SU-DHL-6 (cell line): ENCODE results near the gene DSCAML1.

Source experiments
- H2AFZ ChIP-seq: fragments of 200-600 bp; sonication (generic); 2 replicates; pipeline ENCODE4 v1.6.1; 2014; ENCODE audit warnings: low read depth, mild to moderate bottlenecking, moderate library complexity, mixed read lengths, antibody characterized with exemption, low read length; ENCODE audit not compliant: severe bottlenecking
- H3F3A ChIP-seq: fragments of 200-600 bp; shearing (Covaris generic); 2 replicates; pipeline ENCODE4 v1.6.0; 2016; ENCODE audit warnings: antibody characterized with exemption, mild to moderate bottlenecking; ENCODE audit not compliant: insufficient read depth
- H3K27ac ChIP-seq: fragments of 200-600 bp; sonication (generic); 2 replicates; pipeline ENCODE4 v1.5.1; 2016; ENCODE audit warnings: low read depth, mild to moderate bottlenecking, low read length, moderate library complexity, mixed read lengths
- H3K27me3 ChIP-seq: fragments of 200-600 bp; sonication (generic), shearing (Covaris generic); 2 replicates; pipeline ENCODE4 v1.6.0; 2014; ENCODE audit warnings: mild to moderate bottlenecking, low read length
- H3K36me3 ChIP-seq: fragments of 200-600 bp; sonication (generic); 2 replicates; pipeline ENCODE4 v1.6.1; 2014; ENCODE audit warnings: mild to moderate bottlenecking, low read length, mixed read lengths
- H3K4me2 ChIP-seq: fragments of 300-600, 200-600 bp; shearing (Covaris generic), sonication (generic); 2 replicates; pipeline ENCODE4 v1.6.0; 2014; ENCODE audit warnings: low read length, low read depth, mild to moderate bottlenecking; ENCODE audit not compliant: poor library complexity, severe bottlenecking
- H3K4me3 ChIP-seq: fragments of 200-600 bp; sonication (generic); 2 replicates; pipeline ENCODE4 v1.5.1; 2014; ENCODE audit warnings: antibody characterized with exemption, low read length, mild to moderate bottlenecking, mixed read lengths; ENCODE audit not compliant: insufficient read depth, poor library complexity, severe bottlenecking
- H3K79me2 ChIP-seq: fragments of 200-600 bp; sonication (generic); 2 replicates; pipeline ENCODE4 v1.6.1; 2014; ENCODE audit warnings: mild to moderate bottlenecking, low read length, moderate library complexity; ENCODE audit not compliant: insufficient read depth
- H3K9ac ChIP-seq: fragments of 200-600 bp; sonication (generic); 2 replicates; pipeline ENCODE4 v1.7.0; 2014; ENCODE audit warnings: mild to moderate bottlenecking, low read length
- H3K9me2 ChIP-seq: fragments of 200-600 bp; sonication (generic); replicated peaks from 2 replicates; pipeline ENCODE4 v1.6.1; 2014; ENCODE audit warnings: low read length; ENCODE audit not compliant: insufficient read depth
- H3K9me3 ChIP-seq: fragments of 200-600 bp; sonication (generic); 2 replicates; pipeline ENCODE4 v1.6.1; 2014; ENCODE audit warnings: low read length, mixed read lengths; ENCODE audit not compliant: insufficient read depth
- H4K20me1 ChIP-seq: fragments of 200-600 bp; sonication (generic); 2 replicates; pipeline ENCODE4 v1.6.1; 2014; ENCODE audit warnings: low read depth, mild to moderate bottlenecking, antibody characterized with exemption, low read length, moderate library complexity, mixed read lengths
- CTCF ChIP-seq: fragments of 200-600 bp; sonication (generic); IDR thresholded peaks from one replicate; pipeline ENCODE4 v1.5.1; 2017; ENCODE audit warnings: antibody characterized with exemption, mild to moderate bottlenecking, low read length, moderate library complexity; ENCODE audit not compliant: insufficient read depth, poor library complexity, severe bottlenecking
- EZH2phosphoT487 ChIP-seq: fragments of 200-600 bp; sonication (generic), shearing (Covaris generic); conservative IDR thresholded peaks from 2 replicates; pipeline ENCODE4 v1.6.1; 2018; ENCODE audit warnings: mild to moderate bottlenecking, antibody characterized with exemption, low read length, moderate library complexity, mixed read lengths

Gene DSCAML1

GRCh38 chr11:117524468-117525183, 272.4 kb downstream of the DSCAML1 start:
- Histone ChIP-seq H3K27ac (no peak overlapping the region), H3K9me3 (no peaks in the 10 kb centered on the region), H3K4me3 (no peak overlapping the region), H2AFZ (no peak overlapping the region), H3K9me2 (no peaks in the 10 kb centered on the region), H3F3A (no peaks in the 10 kb centered on the region), H4K20me1 (no peaks in the 10 kb centered on the region), H3K4me2 (no peak overlapping the region), H3K36me3 (no peaks in the 10 kb centered on the region), H3K9ac (no peak overlapping the region), H3K27me3 (no peaks in the 10 kb centered on the region), H3K79me2 (no peaks in the 10 kb centered on the region)
- TF ChIP-seq CTCF (no peak), EZH2phosphoT487 (no peak)

- Histone ChIP-seq H3F3A (no peaks in the 10 kb centered on the region), H3K4me2 (no peak overlapping the region), H3K9me3 (no peaks in the 10 kb centered on the region), H4K20me1 (no peaks in the 10 kb centered on the region), H3K79me2 (no peaks in the 10 kb centered on the region), H3K4me3 (no peak overlapping the region), H3K27ac (no peak overlapping the region), H3K36me3 (no peaks in the 10 kb centered on the region), H3K9ac (no peak overlapping the region), H3K9me2 (no peaks in the 10 kb centered on the region), H2AFZ (no peak overlapping the region), H3K27me3 (no peaks in the 10 kb centered on the region)
- no peak for TF ChIP-seq CTCF
- no peak for TF ChIP-seq EZH2phosphoT487
These were observed 273.3 kb downstream of the DSCAML1 start for GRCh38 chr11:117523680-117524079.

GRCh38 chr11:117521974-117522373, 275.0 kb downstream of the DSCAML1 start:
- no peak overlapping the region for H3K27ac ChIP-seq
- H3K27me3 ChIP-seq = no peaks in the 10 kb centered on the region
- H4K20me1 ChIP-seq = no peaks in the 10 kb centered on the region
- H3K4me3 ChIP-seq = no peak overlapping the region
- H3K79me2 ChIP-seq = no peaks in the 10 kb centered on the region
- H3F3A ChIP-seq = no peaks in the 10 kb centered on the region
- TF ChIP-seq EZH2phosphoT487 (no peak), CTCF (no peak)
- H3K36me3 ChIP-seq = no peaks in the 10 kb centered on the region
- H3K4me2 ChIP-seq = no peak overlapping the region
- H3K9ac ChIP-seq = no peak overlapping the region
- H3K9me2 ChIP-seq = no peaks in the 10 kb centered on the region
- H2AFZ ChIP-seq = no peak overlapping the region
- H3K9me3 ChIP-seq = no peaks in the 10 kb centered on the region
